GM08714 (cell line): ENCODE results near the gene GNG12.

Experiments
- H3K4me3 ChIP-seq: fragments of 200-500 bp; sonication (Bioruptor generic); 2 replicates; pipeline ENCODE4 v1.5.1; 2014; ENCODE audit warnings: mild to moderate bottlenecking, low read length, inconsistent platforms
- ZNF274 ChIP-seq: IDR thresholded peaks from 2 replicates; pipeline ENCODE4 v1.6.1; 2012; ENCODE audit warnings: mild to moderate bottlenecking, low read depth, low read length

The GNG12 gene

GRCh38 chr1:67792103-67792502 is 41.2 kb downstream of the GNG12 start:
- TF ChIP-seq ZNF274 = no peak
- no peak overlapping the region for H3K4me3 ChIP-seq

- TF ChIP-seq ZNF274 = no peak
- no peak overlapping the region for H3K4me3 ChIP-seq
Observed at GRCh38 chr1:67791686-67792085, 41.6 kb downstream of the GNG12 start.

GRCh38 chr1:67791261-67791660 is 42.0 kb downstream of the GNG12 start:
- TF ChIP-seq ZNF274 = no peak
- H3K4me3 ChIP-seq = no peak overlapping the region

GRCh38 chr1:67790201-67790692 is 43.0 kb downstream of the GNG12 start:
- no peak for TF ChIP-seq ZNF274
- no peak overlapping the region for H3K4me3 ChIP-seq

- no peak overlapping the region for H3K4me3 ChIP-seq
- no peak for TF ChIP-seq ZNF274
Observed at GRCh38 chr1:67789551-67789950, 43.7 kb downstream of the GNG12 start.

- no peak overlapping the region for H3K4me3 ChIP-seq
- TF ChIP-seq ZNF274 = no peak
Observed at GRCh38 chr1:67788904-67789303, 44.4 kb downstream of the GNG12 start.

- no peak overlapping the region for H3K4me3 ChIP-seq
- TF ChIP-seq ZNF274 = no peak
Observed at GRCh38 chr1:67788238-67788790, 45.0 kb downstream of the GNG12 start.

GRCh38 chr1:67787746-67788145 is 45.5 kb downstream of the GNG12 start:
- H3K4me3 ChIP-seq = no peak overlapping the region
- TF ChIP-seq ZNF274 = no peak

GRCh38 chr1:67785847-67786753 is 47.2 kb downstream of the GNG12 start:
- no peak overlapping the region for H3K4me3 ChIP-seq
- no peak for TF ChIP-seq ZNF274

- H3K4me3 ChIP-seq = no peak overlapping the region
- TF ChIP-seq ZNF274 = no peak
Observed at GRCh38 chr1:67784545-67785186, 48.6 kb downstream of the GNG12 start.

GRCh38 chr1:67780637-67781036 is 52.6 kb downstream of the GNG12 start:
- no peak overlapping the region for H3K4me3 ChIP-seq
- TF ChIP-seq ZNF274 = no peak

GRCh38 chr1:67777440-67777839 is 55.8 kb downstream of the GNG12 start:
- TF ChIP-seq ZNF274 = no peak
- H3K4me3 ChIP-seq = no peak overlapping the region

GRCh38 chr1:67777016-67777415 is 56.3 kb downstream of the GNG12 start:
- H3K4me3 ChIP-seq = no peak overlapping the region
- TF ChIP-seq ZNF274 = no peak

- TF ChIP-seq ZNF274 = no peak
- no peak overlapping the region for H3K4me3 ChIP-seq
Observed at GRCh38 chr1:67773462-67773861, 59.8 kb downstream of the GNG12 start.

- H3K4me3 ChIP-seq = no peak overlapping the region
- no peak for TF ChIP-seq ZNF274
Observed at GRCh38 chr1:67771749-67772148, 61.5 kb downstream of the GNG12 start.
